NT2/D1 (cell line): ENCODE measurements around the gene TRIOBP.

Experiments used
- SUZ12 ChIP-seq: IDR thresholded peaks from 2 replicates; pipeline ENCODE4 v1.6.1; 2011; ENCODE audit not compliant: insufficient read length, insufficient read depth; ENCODE audit errors: extremely low read depth
- YY1 ChIP-seq: IDR thresholded peaks from 2 replicates; pipeline ENCODE4 v1.6.1; 2011; ENCODE audit not compliant: insufficient read length, insufficient read depth
- ZNF274 ChIP-seq: IDR thresholded peaks from 2 replicates; pipeline ENCODE4 v1.6.1; 2011; ENCODE audit warnings: mild to moderate bottlenecking, low read depth, low read length

DNA sequence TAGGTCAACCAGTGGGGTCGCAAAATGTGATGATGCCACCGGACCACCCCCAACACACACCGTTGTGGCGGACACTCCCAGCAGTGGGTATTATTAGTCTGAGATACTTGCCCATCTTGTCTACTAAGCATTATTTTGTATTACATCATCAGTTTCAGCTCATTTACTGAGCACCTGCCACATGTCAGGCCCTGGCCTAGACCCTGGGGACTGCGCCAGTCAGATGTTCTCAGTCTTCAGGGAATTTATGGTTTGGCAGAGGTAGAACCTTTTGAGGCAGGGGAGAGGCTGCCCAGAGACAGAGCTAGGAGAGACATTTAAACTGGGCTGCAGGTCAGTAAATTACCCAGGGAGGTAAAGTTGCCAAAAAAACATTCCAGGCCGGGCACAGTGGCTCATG, 67.8 kb downstream of the TRIOBP start:
- TF ChIP-seq YY1 (no peak), SUZ12 (no peak), ZNF274 (no peak)
